Measurements from ENCODE around the gene TRPM4.

DNA sequence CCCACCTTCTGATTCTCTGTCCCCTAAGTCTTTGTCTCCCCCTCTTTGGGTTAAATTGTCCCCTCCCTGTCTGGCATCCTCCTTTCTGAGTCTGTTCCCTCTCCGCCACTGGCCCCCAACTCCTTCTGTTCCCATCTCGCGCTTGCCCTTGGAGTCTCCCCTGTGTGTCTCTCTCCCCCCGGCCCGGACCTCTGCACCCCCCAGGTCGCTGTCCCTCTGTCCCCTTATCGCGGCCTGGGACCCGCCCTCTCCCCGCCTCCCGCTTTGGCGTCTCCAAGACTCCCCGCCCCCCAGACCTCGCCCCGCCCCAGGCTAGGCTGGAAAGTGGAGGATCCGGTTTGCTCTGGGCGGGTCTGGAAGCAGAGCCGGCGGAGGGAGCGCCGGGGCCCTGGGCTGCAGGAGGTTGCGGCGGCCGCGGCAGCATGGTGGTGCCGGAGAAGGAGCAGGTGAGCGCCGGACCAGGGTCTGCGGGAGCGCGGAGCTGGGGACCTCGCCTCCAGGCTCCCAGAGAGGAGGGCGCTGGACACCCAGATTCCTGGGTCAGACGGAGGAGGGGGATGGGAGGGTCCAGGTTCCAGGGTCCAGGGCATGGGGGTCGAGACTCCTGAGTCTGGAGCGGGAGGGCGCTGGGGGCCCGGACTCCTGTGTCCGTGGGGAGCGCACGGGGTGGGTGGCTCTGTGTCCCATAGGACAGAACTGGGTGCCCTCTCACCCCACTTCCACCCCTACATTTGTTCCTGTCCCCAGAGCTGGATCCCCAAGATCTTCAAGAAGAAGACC is at the start of gene TRPM4:
- TF ChIP-seq EP300 (IDR thresholded peaks at IDR 0.05; ENCODE audit: borderline replicate concordance) (no peak), YY1 (IDR thresholded peaks at IDR 0.05; ENCODE audit: low read depth) (no peak; the same call in 1 of the 2 replicates), TEAD4 (IDR thresholded peaks at IDR 0.05) (no peak), NFIC (IDR thresholded peaks at IDR 0.05) (no peak), ZBTB7A (IDR thresholded peaks at IDR 0.05; ENCODE audit: low read depth) (peak; percentile 94), EGR1 (IDR thresholded peaks at IDR 0.05) (no peak), RAD21 (IDR thresholded peaks at IDR 0.05; ENCODE audit: low read depth) (no peak), CEBPB (IDR thresholded peaks at IDR 0.05) (no peak)
